ENCODE measurements around the gene GNRH2. TPM values are rescaled to one million over a fixed set of nuclear protein-coding genes. Genes with fewer than 3 reads are reported as not detected.

GNRH2 gene
- total RNA-seq, 1 donor: not detected

GRCh38 chr20:3093861-3094361, 50.5 kb downstream of the GNRH2 start:
- TF ChIP-seq CTCF (IDR thresholded peaks at IDR 0.05; ENCODE audit: insufficient read depth, low read depth, low read length): no peak
- no peak overlapping the region for H3K4me3 ChIP-seq (ENCODE audit: low read depth, low read length)
- no peak for DNase-seq (ENCODE audit: low read depth)

GRCh38 chr20:3094848-3095629, 51.6 kb downstream of the GNRH2 start:
- no peak for TF ChIP-seq CTCF (IDR thresholded peaks at IDR 0.05; ENCODE audit: insufficient read depth, low read depth, low read length)
- no peak for DNase-seq (ENCODE audit: low read depth)
- no peak overlapping the region for H3K4me3 ChIP-seq (ENCODE audit: low read depth, low read length)

Other genes starting within 250 kb of the GNRH2 start
- 7.4 and 10.8 TPM in 2 replicates for gene CPXM1, start 243.0 kb upstream of the GNRH2 start, total RNA-seq
- 0.32 TPM in 1 of 2 replicates, not detected in the other for gene C20orf141, start 228.6 kb upstream of the GNRH2 start, total RNA-seq
- 0.43 TPM in 1 of 2 replicates, not detected in the other for gene TMEM239, start 227.3 kb upstream of the GNRH2 start, total RNA-seq
- gene PCED1A, start 203.0 kb upstream of the GNRH2 start, total RNA-seq: 32.5 and 32.8 TPM in 2 replicates
- gene VPS16, start 202.9 kb upstream of the GNRH2 start, total RNA-seq: 48.6 and 51.0 TPM in 2 replicates
- gene PTPRA, start 170.1 kb upstream of the GNRH2 start, total RNA-seq: 20.6 and 41.5 TPM in 2 replicates
- gene MRPS26, start 2.4 kb downstream of the GNRH2 start, total RNA-seq: 26.8 and 31.6 TPM in 2 replicates
- gene OXT, start 28.0 kb downstream of the GNRH2 start, total RNA-seq: not detected in 2 replicates
- not detected in 2 replicates for gene AVP, start 41.1 kb downstream of the GNRH2 start, total RNA-seq
- 10.3 and 19.0 TPM in 2 replicates for gene FASTKD5, start 116.2 kb downstream of the GNRH2 start, total RNA-seq
- gene UBOX5, start 116.2 kb downstream of the GNRH2 start, total RNA-seq: 4.2 and 4.3 TPM in 2 replicates
- 10.3 and 13.8 TPM in 2 replicates for gene LZTS3, start 129.9 kb downstream of the GNRH2 start, total RNA-seq
- gene DDRGK1, start 161.1 kb downstream of the GNRH2 start, total RNA-seq: 19.0 and 21.6 TPM in 2 replicates
- 29.8 and 40.3 TPM in 2 replicates for gene ITPA, start 165.9 kb downstream of the GNRH2 start, total RNA-seq
- gene SLC4A11, start 195.6 kb downstream of the GNRH2 start, total RNA-seq: 1.6 and 1.7 TPM in 2 replicates

All from fibroblast of villous mesenchyme (primary cell).